Germinal center (tissue), 1 donor: ENCODE results near the gene GRID2.
"Not testable (repeated sequence)": the region's sequence is repeated elsewhere in the genome, so short reads cannot be mapped to it uniquely, and the experiment has no call there.

ENCODE experiments used
- DNase-seq: peaks from one replicate; pipeline ENCODE4 v3.0.0; 2012; ENCODE audit warnings: mixed read lengths, low spot score

Gene GRID2

GRCh38 chr4:92303621-92304027 is at the start of gene GRID2:
TSS of gene GRID2 (plus strand) at chr4:92303966.
- DNase-seq = no peak

DNA sequence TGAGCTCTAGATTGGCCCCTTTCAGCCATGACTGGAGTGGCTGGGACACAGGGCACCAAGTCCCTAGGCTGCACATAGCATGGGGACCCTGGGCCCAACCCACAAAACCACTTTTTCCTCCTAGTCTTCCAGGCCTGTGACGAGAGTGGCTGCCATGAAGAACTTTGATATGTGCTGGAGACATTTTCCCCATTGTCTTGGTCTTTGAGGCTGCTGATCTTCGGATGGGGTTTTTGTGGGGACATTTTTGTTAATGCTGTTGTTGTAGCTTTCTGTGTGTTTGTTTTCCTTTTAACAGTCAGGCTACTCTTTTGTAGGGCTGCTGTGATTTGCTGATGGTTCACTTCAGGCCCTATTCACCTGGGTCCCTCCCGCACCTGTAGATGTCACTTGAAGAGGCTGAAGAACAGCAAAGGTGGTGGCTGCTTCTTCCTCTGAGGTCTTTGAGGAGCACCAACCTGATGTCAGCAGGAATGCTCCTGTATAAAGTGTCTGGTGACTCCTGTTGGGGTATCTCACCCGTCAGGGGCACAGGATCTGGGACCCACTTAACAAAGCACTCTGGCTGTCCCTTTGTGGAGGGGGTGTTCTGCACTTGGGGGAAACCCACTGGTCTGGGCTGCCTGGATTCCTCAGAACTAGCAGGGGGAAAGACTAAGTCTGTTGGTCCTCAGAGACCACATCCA is 49.6 kb upstream of the GRID2 start:
- DNase-seq = no peak

- DNase-seq = no peak
These were observed 48.9 kb upstream of the GRID2 start for GRCh38 chr4:92254767-92255442.

DNA sequence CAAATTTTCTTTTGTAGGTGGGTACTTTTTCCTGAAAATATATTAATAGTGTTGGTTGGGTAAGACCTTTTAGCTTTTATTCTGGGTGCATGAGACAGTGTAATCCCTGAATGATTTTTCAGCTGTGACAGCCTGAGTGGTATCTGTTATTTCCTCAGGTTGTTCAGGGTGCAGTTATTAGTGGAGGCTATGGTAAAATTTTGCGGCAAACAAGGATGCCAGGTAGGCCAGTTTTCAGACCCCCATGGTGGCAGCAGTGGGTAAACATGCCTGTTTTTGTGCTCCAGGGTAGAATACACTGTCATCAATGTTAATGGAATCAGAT is 47.9 kb upstream of the GRID2 start:
- DNase-seq = no peak

DNA sequence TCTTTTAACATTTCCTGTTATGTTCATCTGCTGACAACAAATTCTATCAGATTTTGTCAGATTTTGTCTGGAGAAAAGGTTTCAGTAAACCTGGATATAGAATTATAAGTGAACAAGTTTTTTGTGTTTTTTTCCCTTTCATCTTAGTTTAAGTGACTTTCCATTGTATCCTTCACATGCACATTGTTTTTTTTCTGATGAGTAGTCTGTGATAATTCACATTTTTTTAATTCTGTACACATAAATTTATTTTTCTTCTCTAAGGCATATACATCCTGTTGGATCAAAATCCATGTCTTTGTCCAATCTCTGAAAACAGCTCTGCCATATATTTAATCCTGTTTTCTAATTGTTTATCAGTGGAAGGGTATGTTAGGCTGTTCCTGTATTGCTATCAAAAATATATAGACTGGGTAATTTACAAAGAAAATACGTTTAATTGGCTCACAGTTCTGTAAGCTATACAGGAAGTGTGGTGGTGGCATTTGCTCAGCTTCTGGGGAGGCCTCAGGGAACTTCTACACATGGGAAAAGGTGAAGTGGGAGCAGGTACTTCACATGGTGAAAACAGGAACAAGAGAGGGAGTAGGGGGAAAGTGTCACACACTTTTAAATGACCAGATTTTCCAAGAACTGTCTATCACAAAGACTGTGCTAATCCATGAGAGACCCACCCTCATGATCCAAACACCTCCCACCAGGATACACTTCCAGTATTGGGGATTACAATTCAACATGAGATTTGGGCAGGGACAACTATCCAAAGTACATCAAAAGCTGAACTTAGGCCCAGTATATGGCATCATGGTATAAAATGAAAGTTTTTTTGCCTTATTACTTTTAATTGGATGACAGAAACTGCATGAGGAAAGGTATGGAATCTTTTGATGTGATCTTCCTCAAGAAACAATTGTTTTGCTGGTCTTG is 45.6 kb upstream of the GRID2 start:
- DNase-seq = no peak

DNA sequence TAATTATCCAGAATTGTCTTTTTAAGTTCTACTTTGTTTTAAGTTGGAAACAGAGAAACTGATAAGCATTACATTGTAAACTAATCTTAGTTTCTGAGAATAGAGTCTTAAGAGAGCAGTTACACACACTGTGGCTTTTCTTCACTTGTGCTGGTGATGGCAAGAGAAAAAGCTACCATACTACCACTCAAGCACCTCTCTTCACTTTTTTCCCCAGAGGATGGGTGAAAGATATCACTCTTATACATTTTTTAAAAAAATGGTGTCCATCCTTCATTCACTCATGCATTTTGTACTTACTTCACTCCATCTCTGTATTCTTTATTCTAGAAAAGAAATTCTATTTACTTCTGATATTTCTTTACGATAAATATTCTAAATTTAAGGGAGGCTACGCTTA is 42.5 kb upstream of the GRID2 start:
- no peak for DNase-seq

- no peak for DNase-seq
These were observed 41.4 kb upstream of the GRID2 start for GRCh38 chr4:92262371-92262770.

GRCh38 chr4:92263010-92263409 is 40.8 kb upstream of the GRID2 start:
- no peak for DNase-seq

GRCh38 chr4:92263575-92263974 is 40.2 kb upstream of the GRID2 start:
- DNase-seq = no peak

- DNase-seq = no peak
These were observed 39.6 kb upstream of the GRID2 start for GRCh38 chr4:92264163-92264562.

- no peak for DNase-seq
These were observed 38.7 kb upstream of the GRID2 start for GRCh38 chr4:92265021-92265420.

DNA sequence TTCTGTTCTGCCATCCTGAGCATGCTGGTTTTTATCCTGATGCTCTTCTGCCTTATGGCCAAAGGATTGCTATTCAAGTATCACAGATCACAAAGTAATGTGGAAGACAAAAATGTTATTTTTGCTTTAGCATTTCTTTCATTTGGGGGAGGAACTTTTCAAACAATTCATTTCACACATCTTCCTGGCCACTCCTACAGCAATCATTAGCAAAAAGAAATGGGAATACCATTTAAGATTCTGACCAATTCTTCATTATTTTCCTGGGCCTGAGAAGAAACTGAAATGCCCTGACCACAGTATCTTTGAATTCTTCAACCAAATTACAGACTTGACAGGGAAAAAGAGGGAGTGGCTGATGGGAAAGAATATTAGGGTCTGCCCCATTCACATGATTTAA is 38.0 kb upstream of the GRID2 start:
- no peak for DNase-seq

DNA sequence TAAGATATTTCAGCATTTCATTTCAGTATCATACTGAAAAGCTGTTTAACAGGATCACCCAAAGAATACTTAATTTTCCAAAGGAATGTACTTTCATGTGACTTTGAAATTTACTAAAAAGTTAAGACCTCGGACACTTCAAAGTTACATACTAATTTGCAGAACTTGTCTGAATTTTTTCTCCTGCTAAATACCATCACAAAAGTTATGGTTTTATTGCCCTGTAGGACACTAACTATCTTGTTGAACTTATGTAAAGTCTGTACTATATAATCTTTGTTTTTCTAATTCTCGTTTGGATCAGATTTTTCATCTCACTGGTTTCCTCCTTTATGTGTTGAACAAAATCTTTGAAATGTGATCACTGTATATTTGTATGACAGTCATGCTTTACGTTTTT is 37.2 kb upstream of the GRID2 start:
- DNase-seq = no peak

DNA sequence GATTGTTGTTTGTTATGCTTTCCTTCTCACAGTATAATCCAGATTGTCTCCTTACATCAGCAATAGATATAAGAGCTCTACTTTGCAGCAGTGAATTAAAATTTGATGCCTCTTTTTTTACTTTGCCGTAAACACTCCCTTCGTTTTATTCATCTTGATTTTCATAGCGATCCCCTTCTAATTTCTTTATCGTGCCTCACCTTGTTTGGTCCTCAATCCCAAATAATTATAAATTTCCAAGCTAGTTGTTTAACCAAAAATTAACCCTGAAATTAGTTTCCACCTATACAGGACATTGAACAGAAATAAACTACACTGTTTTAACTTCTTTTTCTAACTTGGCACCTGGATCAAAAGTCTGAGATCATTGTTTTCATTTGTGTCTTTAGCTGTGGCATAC is 35.1 kb upstream of the GRID2 start:
- DNase-seq = no peak

GRCh38 chr4:92270908-92271307 is 32.9 kb upstream of the GRID2 start:
- no peak for DNase-seq

- DNase-seq = not testable (repeated sequence)
These were observed 32.2 kb upstream of the GRID2 start for GRCh38 chr4:92271551-92271950.

DNA sequence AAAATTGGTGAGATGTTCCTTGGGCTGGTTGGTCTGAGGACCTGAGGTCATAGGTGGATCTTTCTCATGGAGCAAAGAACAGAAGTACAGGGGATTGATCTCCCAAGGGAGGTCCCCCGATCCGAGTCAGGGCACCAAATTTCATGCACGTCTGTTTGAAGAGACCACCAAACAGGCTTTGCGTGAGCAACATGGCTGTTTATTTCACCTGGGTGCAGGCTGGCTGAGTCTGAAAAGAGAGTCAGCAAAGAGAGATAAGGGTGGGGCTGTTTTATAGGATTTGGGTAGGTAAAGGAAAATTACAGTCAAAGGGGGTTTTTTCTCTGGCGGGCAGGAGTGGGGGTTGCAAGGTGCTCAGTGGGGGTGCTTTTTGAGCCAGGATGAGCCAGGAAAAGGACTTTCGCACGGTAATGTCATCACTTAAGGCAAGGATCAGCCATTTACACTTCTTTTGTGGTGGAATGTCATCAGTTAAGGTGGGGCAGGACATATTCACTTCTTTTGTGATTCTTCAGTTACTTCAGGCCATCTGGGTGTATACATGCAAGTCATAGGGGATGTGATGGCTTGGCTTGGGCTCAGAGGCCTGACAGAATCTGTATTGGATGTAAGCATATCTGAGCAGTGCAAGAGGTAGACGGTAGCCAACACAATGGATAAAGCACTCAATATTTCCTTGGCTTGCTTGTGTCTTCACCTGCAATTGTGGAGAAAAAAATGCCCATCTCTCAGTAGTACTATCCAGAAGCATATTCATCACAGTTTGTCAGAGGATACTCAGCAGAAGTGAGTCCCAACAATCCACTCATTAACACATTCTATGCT is 26.5 kb upstream of the GRID2 start:
- DNase-seq = not testable (repeated sequence)

DNA sequence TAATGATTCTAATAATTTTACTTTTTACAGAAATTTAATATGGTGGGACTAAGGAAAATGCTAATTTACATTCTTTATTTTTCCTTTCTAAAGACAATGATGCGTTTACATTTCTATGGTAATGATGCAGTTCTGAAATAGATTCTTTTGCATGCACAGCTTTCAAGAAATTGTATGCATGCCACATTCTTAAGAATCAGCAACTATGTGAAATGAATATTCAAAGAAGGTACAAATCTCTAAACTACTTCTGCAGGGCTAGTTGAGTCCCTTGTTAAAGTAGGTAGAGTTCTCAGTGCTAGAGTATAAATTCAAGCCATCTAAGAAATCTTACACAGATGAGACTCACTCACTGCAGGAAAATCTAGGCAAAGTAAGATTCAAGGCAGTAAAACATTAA is 24.5 kb upstream of the GRID2 start:
- DNase-seq = no peak

DNA sequence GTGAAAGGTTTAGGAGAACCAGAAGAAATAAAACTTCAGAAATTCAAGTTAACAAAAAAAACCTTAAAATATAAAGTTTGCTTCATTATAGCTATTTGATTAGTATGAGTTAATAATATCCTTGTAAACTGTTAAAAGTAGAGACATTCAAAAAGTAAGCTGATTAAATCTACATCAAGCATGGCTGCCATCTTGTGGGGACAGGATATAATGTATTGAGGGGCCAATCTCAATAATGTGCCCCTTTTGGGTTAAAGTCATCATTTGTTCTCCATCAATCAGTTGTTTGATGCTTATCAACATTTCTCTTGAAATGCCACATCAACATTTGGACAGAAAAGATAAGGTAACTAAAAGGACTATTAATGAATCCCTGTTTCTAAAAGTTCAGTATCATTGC is 4.6 kb upstream of the GRID2 start:
- DNase-seq = no peak

- DNase-seq = no peak
These were observed 355 bp downstream of the GRID2 start for GRCh38 chr4:92304121-92304520.

- no peak for DNase-seq
These were observed 840 bp downstream of the GRID2 start for GRCh38 chr4:92304606-92305005.
